DMS53 (cell line): ENCODE measurements around the gene DDX46.
"Not testable (repeated sequence)": the region's sequence is repeated elsewhere in the genome, so short reads cannot be mapped to it uniquely, and the experiment has no call there.

Experiments
- DNase-seq: peaks from one replicate; lab custom pipeline; 2025; lab: John Stamatoyannopoulos, UW

The DDX46 gene

DNA sequence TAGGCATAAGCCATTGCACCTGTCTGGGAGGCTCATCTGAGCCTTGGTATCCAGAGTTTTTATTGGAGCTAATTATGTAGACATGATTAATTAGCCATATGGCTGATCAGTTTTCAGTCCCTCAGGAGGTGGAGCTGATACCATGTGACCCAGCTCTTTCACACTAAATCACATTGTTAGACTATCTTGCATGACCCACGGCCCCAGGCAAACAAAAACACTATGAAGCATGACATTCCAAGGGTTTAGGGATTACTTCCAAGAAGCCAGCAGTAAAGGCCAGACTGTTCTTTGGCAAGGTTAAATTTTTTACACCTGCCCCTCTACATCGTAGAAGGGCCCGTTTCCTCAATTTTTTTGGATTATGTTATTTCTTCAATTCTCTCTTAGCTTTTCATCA, 82.2 kb downstream of the DDX46 start:
- DNase-seq = no peak

DNA sequence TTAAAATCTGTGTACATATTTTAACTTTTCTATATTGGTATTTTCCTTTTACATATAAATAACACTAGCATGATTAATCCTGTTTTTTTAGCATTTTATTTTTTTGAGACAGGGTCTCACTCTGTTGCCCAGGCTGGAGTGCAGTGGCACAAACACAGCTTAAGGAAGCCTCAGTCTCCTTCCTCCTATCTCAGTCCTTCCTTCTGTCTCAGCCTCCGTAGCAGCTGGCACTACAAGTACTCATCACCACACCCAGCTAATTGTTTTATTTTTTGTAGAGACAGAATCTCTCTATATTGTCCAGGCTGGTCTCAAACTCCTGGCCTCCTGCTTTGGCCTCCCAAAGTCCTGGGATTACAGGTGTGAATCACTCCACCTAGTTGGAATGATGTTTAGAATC, 85.7 kb downstream of the DDX46 start:
- DNase-seq = no peak

DNA sequence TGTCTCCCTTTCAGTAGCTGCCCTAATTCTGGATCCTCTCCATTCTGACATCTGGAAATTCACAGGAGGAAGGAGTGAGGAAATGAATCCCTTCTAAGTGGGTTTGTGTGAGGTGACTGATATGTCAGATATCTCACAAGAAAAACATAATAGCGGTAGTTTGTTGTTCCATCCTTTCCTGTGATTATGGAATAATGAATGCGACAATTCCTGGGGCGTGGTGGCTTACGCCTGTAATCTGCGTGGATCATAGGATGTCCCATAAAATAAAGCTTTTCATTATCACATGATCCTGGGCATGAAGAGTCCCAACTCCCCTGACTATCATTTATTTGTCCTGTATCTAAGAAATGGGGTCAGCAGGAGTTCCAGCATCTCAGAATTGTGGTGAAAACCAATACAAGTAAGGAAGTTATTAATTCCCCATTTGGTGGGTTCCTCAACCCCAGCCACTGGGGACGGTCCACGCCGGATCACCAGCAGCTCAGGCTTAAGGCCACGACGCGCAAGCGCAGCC, 86.8 kb downstream of the DDX46 start:
- DNase-seq = no peak

DNA sequence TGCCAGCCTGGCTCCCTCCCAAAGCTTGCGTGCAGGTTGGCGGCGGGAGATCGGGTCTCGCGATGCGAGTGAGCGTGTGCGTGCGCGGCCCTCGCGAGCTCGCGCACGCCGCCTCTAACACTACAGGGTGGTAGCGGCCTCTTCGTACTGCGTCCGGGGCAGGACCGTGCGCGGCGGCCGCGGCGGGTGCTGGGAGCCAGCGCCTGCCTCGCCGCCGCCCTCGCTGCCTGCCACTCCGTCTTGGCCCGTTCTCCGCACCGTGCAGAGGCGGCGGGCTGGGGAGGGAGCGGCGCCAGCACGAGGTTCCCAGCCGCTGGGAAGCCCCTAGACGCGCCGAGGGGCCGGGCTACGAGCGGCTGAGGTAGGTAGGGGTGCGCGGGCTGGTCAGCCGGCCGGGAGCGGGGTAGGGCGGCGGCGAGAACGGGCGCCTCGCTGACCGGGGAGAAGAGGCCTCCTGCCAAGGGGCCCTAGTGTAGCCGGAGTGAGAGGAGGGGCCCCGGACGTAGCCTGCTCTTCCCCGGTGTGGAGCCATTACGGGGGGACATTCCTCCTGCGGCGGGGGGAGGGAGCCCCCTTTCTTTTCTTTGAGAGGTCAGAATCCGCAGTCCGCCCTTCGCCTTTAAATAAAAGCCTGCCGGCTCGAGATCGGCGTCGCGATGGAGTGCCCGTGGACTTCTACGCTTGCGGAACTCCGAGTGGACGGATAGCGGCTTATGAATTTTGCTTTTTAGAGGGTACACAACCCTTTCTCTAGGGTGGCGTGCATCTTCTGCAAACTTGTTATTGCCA, 87.5 kb downstream of the DDX46 start, which contains the start of gene C5orf24:
C5orf24 (plus strand) TSS at position 117 of the 789 bp plus-strand sequence. CDS start 8,933 bp downstream, outside the sequence.
- peak; percentile 99 for DNase-seq

DNA sequence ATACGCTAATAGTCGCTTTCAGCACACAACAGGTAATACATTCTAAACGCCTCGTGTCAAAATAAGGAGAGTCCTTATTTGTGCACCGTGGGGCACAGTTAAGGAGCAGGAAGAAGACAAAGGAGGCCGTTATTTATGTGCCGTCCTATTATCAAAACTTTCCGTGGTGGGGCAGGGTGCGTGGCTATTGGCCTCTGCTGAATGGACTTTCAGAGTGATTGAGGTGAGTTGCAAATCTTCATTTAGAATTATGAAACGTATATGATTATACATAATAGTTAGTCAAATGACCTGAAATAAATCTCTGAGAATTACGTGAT, 88.0 kb downstream of the DDX46 start:
- DNase-seq = peak; percentile 70

DNA sequence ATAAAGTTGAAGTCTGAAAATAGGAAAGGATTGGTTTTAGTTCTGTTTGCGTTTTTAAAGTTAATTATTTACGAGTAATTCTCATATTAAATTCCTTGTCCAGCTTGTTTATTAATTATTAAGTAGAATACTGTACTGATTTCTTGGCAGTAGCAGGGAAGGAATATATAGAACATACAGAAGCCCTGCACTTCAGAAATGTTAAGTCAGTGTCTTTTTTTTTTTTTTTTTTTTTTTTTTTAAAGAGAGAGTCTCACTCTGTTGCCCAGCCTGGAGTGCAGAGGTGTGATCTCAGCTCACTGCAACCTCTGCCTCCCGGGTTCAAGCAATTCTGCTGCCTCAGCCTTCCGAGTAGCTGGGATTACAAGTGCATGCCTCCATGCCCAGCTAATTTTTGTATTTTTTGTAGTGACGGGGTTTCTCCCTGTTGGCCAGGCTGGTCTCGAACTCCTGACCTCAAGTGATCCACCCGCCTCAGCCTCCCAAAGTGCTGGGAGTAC, 90.9 kb downstream of the DDX46 start:
- DNase-seq = not testable (repeated sequence)

DNA sequence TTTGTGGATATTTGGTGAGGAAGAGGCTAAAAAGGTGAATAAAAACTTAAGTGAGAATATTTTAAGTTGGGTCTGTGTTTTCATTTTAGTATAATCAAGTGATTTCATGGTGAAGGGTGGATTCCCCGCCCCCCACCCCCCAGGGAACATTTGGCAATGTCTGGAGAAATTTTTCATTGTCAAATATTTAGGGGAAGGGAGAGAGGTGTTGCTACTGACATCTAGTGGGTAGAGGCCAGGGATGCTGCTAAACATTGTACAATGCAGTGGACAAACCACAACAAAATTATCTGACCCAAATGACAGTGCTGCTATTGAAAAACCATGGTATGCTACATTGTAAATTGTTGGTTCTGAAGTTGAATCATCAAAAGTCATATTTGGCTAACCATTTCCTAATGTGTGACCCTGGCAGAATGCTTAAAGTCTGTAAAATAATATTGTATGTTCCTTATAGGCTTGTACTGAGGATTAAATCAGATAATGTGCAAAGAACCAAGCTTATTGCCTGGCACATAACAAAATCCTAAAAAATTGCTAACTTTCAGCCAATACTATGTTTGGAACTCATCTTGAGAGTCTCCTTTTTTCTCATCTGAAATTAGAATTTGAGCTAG, 92.8 kb downstream of the DDX46 start:
- DNase-seq = peak; percentile 37

DNA sequence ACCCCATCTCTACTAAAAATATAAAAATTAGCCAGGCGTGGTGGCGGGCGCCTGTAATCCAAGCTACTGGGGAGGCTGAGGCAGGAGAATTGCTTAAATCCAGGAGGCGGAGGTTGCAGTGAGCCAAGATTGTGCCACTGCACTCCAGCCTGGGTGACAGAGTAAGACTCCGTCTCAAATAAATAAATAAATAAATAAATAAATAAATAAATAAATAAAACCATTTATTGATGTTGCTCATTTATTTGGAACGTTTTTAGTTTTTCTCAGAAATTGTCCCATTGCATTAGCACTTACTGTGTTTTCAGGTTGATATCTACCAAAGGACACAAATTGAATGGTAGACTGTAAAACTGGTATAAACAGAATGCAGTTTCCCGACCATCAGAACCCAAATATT, 97.9 kb downstream of the DDX46 start:
- not testable (repeated sequence) for DNase-seq

DNA sequence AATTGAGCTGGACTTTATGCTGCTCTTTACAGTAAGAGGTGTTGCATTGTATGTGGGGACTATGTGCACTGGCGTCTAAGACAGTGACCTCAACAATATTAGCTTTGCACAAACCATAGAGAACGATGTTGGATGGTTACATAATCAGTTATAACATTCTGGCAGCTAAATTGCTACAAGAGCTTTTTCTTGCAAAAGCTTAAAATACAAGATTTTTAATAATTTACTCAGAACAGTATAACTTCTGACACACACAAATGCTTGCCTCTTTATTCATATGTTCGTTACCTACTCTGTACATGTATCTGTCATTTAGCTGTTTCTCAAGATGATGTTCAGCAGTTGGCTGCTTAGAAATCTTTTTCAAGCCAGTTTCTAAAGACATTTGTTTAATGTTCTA, 98.8 kb downstream of the DDX46 start:
- no peak for DNase-seq

DNA sequence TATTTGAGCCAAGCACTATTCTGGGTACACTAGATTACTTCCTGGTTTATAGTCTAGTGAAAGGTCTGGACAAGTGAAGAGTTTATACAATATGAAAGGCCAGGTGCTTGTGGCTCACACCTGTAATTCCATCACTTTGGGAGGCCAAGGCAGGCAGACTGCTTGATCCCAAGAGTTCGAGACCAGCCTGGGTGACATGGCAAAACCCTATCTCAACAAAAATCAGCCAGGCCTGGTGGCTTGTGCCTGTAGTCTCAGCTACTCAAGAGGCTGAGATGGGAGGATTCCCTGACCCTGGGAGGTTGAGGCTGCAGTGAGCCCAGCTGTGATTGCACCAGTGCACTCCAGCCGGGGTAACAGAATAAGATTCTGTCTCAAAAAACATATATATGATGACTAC, 106.1 kb downstream of the DDX46 start:
- no peak for DNase-seq

DNA sequence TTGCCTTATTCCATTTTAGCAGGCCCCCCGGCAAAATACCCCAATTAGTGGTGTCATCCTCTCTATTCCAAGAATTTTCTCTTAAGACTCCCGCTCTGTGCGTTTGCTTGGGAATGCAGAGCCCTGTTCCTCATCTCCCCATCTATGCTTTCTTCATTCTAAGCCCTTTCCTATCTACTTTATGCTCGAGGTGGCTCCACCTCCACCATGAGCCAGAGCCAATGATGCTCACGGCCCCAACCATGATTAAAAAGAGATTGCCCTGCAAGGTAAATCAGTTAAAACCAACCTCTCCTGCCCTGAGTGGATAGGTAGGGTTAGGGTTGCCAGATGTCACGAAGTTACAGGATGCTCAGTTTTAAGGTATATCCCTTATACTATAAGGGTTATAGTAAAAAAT, 114.9 kb downstream of the DDX46 start:
- peak; percentile 46 for DNase-seq

DNA sequence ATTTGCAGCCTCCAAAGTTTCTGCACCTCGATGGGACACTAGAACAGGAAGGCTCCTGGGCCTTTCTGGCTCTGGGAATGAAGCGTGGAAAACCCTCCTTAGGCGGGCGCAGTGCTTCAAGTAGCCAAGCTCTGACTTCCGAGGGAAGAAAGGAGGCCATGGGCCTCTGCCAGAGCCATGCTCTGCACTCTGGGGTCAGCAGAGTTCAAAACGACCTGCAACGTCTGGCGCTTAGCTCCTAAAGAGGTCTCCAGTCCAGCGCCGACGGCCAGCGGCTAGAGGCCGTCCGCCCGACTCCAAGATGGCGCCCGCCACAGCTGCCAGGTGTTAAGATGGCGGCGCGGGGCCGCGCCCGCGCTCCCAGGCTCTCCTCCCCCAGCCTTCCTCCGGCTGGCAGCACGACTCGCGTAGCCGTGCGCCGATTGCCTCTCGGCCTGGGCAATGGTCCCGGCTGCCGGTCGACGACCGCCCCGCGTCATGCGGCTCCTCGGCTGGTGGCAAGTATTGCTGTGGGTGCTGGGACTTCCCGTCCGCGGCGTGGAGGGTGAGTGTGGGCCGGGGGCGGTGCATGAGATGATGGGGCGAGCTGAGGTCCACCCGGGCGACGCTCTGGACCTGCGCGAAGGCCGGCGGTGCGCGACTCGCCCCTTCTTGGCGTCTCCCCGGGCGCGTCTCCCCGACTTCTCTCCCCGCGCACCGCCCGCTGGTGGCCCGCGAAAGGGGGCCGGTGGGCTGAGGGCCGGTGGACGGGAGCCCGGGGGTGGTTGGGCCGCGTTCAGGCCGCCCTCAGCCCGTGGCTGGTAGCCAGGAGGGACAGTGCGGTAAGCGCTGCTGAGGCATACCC, 115.6 kb downstream of the DDX46 start, which contains the start of gene TXNDC15:
TXNDC15 (plus strand) TSS at position 385 of the 844 bp plus-strand sequence; CDS start at position 442, 57 bp downstream.
- peak; percentile 95 for DNase-seq

DNA sequence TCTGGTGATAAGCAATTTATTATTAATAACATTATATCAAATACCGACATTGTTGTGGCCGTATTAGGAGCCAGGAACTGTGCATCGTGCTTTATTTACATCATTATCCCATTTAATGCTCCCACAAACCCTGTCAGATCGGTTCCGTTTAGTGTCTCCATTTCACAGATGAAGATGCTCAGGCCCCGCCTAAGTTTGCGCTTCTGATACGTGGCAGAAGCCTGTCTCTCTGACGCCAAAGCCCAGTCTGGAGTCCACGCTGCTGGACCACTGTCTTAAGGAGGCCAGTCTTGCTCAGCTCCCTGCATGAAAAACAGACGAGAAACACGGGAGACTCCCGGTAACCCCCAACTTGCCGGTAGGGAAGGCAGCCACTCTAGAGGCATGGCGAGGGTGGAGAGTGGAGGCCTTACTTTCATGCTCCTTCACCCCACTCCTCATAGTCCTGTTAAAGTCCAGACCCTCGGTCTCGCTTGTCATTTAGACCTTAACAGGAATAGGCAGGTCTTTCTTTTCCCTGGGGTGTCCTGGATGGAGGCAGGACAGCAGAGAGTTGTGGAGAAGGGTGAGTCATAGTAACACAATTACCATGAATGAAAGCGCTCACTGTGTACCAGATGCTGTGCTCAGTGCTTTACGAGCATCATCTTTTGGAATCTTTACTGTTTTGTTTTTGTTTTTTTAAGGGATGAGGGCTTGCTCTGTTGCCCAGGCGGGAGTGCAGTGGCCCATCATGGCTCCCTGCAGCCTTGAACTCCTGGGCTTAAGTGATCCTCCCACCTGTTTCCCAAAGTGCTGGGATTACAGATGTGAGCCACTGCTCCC, 116.5 kb downstream of the DDX46 start:
- peak; percentile 68 for DNase-seq

DNA sequence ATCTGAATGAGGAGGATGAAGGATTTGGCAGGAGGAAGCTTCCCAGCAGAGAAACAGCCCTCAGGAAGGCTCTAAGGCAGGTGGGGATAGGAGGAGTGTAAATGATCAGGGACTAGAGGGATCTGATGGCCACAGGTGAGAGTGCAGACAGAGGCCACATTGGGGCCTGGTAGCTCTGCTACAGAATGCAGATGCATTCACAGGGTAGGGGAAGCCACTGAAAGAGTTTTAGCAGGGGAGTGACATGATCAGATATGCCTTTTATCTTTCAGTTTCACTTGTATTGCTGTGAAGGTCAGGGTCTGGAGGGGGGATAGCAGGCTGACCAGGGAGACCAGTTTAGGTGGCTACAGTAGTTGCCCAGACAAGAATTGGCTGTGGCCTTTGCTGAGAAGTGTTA, 118.6 kb downstream of the DDX46 start:
- no peak for DNase-seq

DNA sequence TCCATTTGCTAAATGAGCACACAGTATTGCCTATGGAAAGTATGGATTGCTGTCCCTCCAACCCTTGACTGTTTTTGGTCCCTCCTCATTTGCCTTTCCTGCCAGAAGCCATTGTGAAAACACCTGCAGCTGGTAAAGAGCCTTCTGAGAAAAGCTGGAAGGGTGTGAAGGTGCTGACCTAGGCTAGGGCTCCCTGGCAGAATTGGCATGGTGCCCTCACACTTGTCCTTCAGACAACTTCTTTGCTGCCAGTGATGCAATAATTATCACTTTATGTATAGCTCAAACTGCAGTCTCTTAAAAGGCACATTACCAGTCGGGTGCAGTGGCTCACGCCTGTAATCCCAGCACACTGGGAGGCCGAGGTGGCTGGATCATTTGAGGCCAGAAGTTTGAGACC, 119.8 kb downstream of the DDX46 start:
- no peak for DNase-seq

DNA sequence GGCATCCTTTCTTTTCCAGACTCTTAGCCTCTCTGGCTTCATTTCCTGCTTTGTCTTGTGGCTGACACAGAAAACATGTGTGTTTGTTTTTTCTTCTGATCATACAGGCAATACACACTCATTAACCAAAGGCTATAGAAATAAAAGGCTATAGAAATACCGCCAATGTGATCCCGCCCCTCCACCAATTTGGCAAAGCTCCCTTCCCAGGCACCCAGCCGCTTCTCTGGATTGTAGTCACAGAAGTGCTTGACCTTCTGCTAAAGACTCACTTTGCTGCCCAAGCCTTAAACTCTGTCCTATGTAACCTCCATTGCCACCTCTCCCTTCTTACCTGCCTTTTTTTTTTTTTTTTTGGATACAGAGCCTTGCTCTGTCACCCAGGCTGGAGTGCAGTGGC, 120.9 kb downstream of the DDX46 start:
- no peak for DNase-seq
